ENCODE measurements around the gene SPN.
"Not testable (repeated sequence)": the region's sequence is repeated elsewhere in the genome, so short reads cannot be mapped to it uniquely, and the experiment has no call there.

Gene SPN

DNA sequence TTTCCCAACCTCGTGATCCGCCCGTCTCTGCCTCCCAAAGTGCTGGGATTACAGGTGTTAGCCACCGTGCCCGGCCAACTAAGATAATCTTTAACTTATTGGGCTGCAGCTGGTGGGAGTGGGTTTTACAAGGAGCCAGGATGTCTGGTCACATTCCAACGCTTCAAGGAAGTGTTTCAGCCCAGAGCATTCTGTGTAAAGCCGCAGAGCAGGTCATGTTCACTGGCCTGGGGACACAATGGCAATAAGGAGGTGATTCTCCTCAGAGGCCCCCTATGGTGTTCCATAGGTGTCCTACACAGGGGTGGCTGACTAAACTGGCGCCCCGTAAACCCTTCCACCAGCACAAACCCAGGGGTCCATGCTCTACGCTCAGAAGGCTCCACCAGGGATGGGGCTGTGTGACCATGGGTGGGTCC is 17.1 kb downstream of the SPN start:
- H3K4me3 ChIP-seq (replicated peaks; ENCODE audit: low read depth, low read length): peak overlapping the region; percentile 55
- DNase-seq (ENCODE audit: low read depth): no peak
- no peak for TF ChIP-seq CTCF (IDR thresholded peaks at IDR 0.05; ENCODE audit: low read length, missing control alignments)

- no peak overlapping the region for H3K4me3 ChIP-seq (replicated peaks; ENCODE audit: low read depth, low read length)
- no peak for TF ChIP-seq CTCF (IDR thresholded peaks at IDR 0.05; ENCODE audit: low read length, missing control alignments)
- no peak for DNase-seq (ENCODE audit: low read depth)
Observed at GRCh38 chr16:29683543-29684090, 20.6 kb downstream of the SPN start.

DNA sequence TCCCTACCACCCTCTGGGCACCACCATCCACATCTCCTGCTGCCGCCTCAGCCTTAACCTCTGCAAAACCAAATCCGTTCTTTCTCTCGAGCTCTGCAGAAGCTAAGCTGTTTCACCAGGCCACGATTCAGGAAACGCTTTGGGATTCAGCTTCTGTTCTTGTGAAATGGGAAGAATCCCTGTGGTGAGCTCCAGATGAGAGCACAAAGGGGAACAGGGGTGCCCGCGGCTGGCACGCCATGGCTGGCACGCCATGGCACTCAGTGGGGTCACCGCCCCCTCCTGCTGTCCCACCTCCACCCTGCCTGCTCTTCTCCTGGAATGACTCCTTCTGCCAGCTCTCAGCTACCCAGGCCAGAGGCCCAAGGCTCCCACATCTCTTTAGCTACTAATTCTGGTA is 21.6 kb downstream of the SPN start:
- no peak for TF ChIP-seq CTCF (IDR thresholded peaks at IDR 0.05; ENCODE audit: low read length, missing control alignments)
- no peak overlapping the region for H3K4me3 ChIP-seq (replicated peaks; ENCODE audit: low read depth, low read length)
- DNase-seq (ENCODE audit: low read depth): no peak

- no peak for TF ChIP-seq CTCF (IDR thresholded peaks at IDR 0.05; ENCODE audit: low read length, missing control alignments)
- no peak for DNase-seq (ENCODE audit: low read depth)
- H3K4me3 ChIP-seq (replicated peaks; ENCODE audit: low read depth, low read length): no peak overlapping the region
Observed at GRCh38 chr16:29686740-29687332, 23.8 kb downstream of the SPN start.

DNA sequence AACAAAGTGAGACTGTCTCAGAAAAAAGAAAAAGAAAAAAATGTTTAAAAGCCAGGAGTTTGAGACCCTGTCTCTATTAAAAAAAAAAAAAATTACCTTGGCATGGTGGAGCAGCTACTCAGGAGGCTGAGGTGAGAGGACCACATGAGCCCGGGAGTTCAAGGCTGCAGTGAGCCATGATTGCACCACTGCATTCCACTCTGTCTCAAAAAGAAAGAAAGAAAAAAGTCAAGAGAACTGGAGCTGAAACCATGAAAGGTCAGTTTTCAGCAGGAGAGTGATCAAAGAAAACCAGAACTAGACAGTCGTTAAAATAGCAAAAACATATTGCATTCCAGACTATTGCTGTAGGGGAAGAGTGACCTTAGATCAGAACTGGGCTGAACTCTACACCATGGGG is 24.7 kb downstream of the SPN start:
- no peak overlapping the region for H3K4me3 ChIP-seq (replicated peaks; ENCODE audit: low read depth, low read length)
- DNase-seq (ENCODE audit: low read depth): no peak
- no peak for TF ChIP-seq CTCF (IDR thresholded peaks at IDR 0.05; ENCODE audit: low read length, missing control alignments)

DNA sequence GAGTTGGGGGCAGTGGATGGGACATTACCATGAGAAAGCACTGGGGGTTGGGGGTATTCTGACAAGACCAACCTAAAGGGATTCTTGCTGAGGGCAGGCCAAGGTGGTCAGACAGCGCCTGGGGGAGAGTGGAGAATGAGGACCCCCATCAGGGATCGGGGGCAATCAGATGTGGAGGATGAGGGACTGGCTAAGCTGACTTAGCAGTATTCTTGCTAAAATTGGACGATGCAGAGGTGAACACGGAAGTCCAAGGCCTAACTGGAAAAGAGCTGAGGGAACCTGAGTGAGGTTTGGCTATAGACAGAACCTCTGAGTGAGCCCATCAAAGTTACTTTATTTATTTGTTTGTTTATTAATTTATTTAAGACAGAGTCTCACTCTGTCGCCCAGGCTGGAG is 25.1 kb downstream of the SPN start:
- H3K4me3 ChIP-seq (replicated peaks; ENCODE audit: low read depth, low read length): no peak overlapping the region
- no peak for TF ChIP-seq CTCF (IDR thresholded peaks at IDR 0.05; ENCODE audit: low read length, missing control alignments)
- no peak for DNase-seq (ENCODE audit: low read depth)

- DNase-seq (ENCODE audit: low read depth); H3K4me3 ChIP-seq (replicated peaks; ENCODE audit: low read depth, low read length): not testable (repeated sequence)
Observed at GRCh38 chr16:29689490-29690351, 26.7 kb downstream of the SPN start.

GRCh38 chr16:29692606-29693005 is 29.6 kb downstream of the SPN start:
- DNase-seq (ENCODE audit: low read depth); H3K4me3 ChIP-seq (replicated peaks; ENCODE audit: low read depth, low read length): not testable (repeated sequence)
